ENCODE measurements around the gene TP63. TPM values are rescaled to one million over a fixed set of nuclear protein-coding genes. Genes with fewer than 3 reads are reported as not detected.

TP63 gene
- total RNA-seq, 1 donor from 2014 or later: 0.35 TPM

GRCh38 chr3:189908646-189909045, 277.5 kb downstream of the TP63 start:
- DNase-seq (ENCODE audit: low spot score): no peak

- DNase-seq (ENCODE audit: low spot score): no peak
These were observed 277.9 kb downstream of the TP63 start for GRCh38 chr3:189909139-189909538.

GRCh38 chr3:189909573-189909972, 278.4 kb downstream of the TP63 start:
- DNase-seq (ENCODE audit: low spot score): no peak

- DNase-seq (ENCODE audit: low spot score): no peak
These were observed 279.8 kb downstream of the TP63 start for GRCh38 chr3:189911001-189911400.

GRCh38 chr3:189914799-189915198, 283.6 kb downstream of the TP63 start:
- no peak for DNase-seq (ENCODE audit: low spot score)

- DNase-seq (ENCODE audit: low spot score): no peak
These were observed 290.6 kb downstream of the TP63 start for GRCh38 chr3:189921770-189922169.

GRCh38 chr3:189927975-189928895, 297.0 kb downstream of the TP63 start:
- no peak for DNase-seq (ENCODE audit: low spot score)

GRCh38 chr3:189936201-189936945, 305.2 kb downstream of the TP63 start:
- no peak for DNase-seq (ENCODE audit: low spot score)

GRCh38 chr3:189937302-189938127, 306.3 kb downstream of the TP63 start:
- no peak for DNase-seq (ENCODE audit: low spot score)

GRCh38 chr3:189941125-189941524, 309.9 kb downstream of the TP63 start:
- DNase-seq (ENCODE audit: low spot score): no peak

- no peak for DNase-seq (ENCODE audit: low spot score)
These were observed 310.5 kb downstream of the TP63 start for GRCh38 chr3:189941679-189942078.

GRCh38 chr3:189942948-189943347, 311.8 kb downstream of the TP63 start:
- DNase-seq (ENCODE audit: low spot score): no peak

GRCh38 chr3:189944285-189945145, 313.3 kb downstream of the TP63 start:
- DNase-seq (ENCODE audit: low spot score): no peak

- no peak for DNase-seq (ENCODE audit: low spot score)
These were observed 314.9 kb downstream of the TP63 start for GRCh38 chr3:189945935-189946709.

Small RNA genes lying within 50 kb of the gene (microRNA-seq; reads per million reads assigned to microRNA genes)
- gene MIR944 (ENCODE audit: borderline number of aligned reads): not detected
